Measurements from ENCODE around the gene PRDM7.
"Not testable (repeated sequence)": the region's sequence is repeated elsewhere in the genome, so short reads cannot be mapped to it uniquely, and the experiment has no call there.

The PRDM7 gene

DNA sequence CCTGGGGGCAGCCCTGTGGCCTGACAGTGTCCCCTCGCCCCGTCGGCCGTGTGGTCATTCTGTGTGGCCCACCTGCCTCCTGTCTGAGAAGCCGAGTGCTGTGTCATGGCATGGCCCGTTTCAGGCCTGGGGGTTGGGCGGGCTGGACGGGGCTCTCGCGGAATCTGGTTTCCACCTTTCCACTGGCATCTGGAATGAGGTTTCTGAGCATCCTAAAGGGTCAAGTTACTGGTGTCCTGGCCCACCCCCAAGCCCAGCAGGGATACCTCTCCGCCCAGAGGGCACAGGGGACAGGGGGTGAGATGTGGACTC lies 65.7 kb downstream of the PRDM7 start:
- DNase-seq: no peak

DNA sequence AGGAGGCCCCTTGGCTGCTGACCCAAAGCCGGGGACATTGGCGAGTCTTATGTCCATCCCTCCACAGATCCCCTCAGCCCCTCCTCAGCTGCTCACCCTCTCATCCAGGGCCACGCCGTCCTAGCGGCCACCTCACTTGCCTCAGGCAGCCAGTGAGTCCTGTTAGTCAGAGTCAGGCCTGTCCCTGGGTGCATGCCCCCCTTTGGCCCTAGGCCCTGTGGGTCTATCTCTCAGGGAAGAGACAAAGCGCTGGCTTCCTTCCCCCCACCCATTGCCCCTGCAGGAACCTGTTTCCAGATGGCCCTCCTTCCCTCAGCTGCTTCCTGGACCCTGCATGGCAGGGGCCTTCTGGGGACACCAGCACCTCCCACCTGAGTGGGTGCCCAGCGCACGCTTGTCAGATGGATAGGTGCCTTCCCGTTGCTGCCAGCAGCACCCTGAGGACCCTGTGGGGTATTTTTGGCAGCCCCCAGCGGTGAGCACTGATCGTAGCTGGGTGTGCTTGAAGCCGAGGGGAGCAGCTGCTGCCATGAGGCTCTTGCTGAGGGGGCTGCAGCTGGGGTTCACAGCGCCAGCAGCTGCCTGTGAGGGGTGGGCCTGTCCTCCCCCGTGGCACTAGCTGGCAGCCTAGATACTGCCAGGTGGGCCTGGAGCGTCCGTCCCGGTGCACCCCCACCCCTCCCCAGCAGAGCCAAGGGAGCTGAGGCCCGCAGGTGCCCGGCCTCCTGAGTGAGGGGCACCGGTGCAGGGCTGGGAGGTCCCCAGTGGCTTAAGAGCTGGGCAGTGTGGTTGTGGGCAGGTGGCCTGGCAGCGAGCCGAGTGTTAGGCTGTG lies 66.2 kb downstream of the PRDM7 start:
- DNase-seq: no peak

DNA sequence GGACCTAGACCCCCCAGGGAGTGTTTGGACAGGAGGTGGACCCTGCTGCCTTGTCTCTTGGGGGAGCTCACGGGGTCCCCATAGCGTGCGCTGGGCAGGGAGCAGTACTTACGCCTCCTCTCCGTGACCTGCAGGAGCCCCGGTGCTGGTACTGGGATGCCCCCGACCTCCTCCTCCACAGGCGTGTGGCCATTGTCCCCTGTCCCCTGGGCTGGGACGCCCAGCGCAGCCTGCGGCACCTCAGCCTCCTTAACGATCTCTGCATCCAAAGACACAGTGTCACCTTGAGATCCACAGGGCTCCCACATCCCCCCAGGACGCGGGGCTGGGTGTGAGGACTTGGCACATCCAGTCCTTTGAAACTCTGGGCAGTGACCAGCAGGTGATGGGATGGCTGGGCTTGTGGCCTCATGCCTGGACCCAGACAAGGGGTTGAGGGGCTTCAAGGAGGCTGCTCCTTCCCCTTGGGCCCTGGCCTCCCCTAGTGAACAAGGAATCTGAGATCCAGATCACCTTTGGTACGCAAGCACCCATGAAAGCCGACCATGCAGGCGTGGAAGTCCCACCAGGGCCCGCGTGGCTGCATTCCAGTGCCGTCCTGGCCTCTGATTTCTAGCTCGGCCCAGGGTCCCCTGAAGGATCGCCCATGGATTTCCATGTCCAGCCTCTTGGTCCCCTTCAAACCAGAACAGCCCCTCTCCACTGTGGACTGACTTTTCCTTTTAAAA lies 67.8 kb downstream of the PRDM7 start:
- no peak for DNase-seq

DNA sequence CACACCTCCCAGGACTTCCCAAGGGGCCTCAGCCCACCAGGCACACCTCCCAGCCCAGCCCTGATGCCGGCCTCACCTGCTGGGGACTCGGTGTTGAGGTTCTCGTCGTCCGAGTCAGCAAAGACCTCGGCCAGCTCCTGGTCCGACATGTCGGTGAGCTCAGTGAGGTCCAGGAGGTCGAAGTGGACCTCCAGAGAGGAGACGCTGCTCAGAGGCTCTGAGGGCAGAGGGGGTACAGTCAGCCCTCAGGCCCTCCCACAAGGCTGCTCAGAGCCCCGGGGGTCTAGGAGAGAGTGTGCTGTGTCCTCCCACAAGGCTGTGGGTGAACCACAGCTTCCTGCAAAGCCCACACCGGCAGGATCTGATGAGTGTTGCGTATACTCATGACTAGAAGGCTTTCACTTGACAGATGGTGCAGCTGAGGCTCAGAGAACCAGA lies 68.4 kb downstream of the PRDM7 start:
- DNase-seq: peak; percentile 59

DNA sequence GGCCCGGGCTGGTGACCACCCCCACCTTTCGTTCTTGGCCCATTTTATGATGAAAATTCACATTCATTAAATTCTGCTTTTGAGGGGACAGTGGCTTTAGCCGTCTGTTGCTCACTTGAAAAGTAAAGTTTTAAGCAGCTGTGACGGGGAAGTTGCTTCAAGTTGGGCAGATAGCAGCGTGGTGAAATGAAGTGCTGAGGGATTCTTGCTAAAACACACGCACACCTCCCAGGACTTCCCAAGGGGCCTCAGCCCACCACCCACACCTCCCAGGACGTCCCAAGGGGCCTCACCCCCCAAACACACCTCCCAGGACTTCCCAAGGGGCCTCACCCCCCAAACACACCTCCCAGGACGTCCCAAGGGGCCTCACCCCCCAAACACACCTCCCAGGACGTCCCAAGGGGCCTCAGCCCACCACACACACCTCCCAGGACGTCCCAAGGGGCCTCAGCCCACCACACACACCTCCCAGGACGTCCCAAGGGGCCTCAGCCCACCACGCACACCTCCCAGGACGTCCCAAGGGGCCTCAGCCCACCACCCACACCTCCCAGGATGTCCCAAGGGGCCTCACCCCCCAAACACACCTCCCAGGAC lies 69.4 kb downstream of the PRDM7 start:
- DNase-seq: not testable (repeated sequence)

DNA sequence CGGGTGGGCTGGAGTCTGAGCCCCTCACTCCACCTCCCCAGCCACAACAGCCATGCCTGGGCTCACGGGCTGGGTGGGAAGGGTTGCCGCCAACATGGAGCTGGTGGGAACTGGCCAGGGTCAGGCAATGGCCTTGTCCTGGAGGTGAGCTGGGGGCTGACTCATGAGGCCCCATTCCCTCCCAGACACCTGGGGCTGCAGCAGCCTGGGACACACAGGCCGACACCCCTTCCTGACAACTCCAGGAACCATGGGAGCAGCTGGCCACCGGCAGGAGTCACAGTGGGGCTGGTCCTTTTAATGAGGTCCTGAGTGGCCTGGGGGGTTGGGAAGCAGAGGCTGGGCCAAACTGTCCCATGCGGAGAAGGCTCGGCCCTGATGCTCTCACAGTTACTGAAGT lies 70.1 kb downstream of the PRDM7 start:
- DNase-seq: no peak
